Measurements from ENCODE around the gene LRBA.

LRBA gene

GRCh38 chr4:150379454-150379853, 635.6 kb downstream of the LRBA start:
- Histone ChIP-seq H2BK15ac (ENCODE audit: low read length) (no peak overlapping the region), H3K4me3 (ENCODE audit: low read length in 2 of 2) (no peak overlapping the region), H3K4me1 (ENCODE audit: control insufficient read depth in 2 of 2, insufficient read depth in 1 of 2, low read depth in 1 of 2, low read length in 2 of 2) (no peaks in the 10 kb centered on the region), H3K14ac (ENCODE audit: low read length) (no peak overlapping the region), H3K36me3 (replicated peaks in 1 of 2; ENCODE audit: control insufficient read depth in 2 of 2, insufficient read depth in 2 of 2, low read length in 2 of 2) (no peaks in the 10 kb centered on the region), H3K4me2 (ENCODE audit: insufficient read depth, low read length, poor library complexity, severe bottlenecking) (no peak overlapping the region), H3K9ac (ENCODE audit: low read depth, low read length, poor library complexity) (no peak overlapping the region), H3K18ac (ENCODE audit: low read length) (no peak overlapping the region), H3K9me3 (replicated peaks in 1 of 2; ENCODE audit: control insufficient read depth in 2 of 2, insufficient read depth in 1 of 2, low read depth in 1 of 2, low read length in 2 of 2) (no peaks in the 10 kb centered on the region), H2AK5ac (ENCODE audit: low read depth, low read length) (no peak overlapping the region), H3K27me3 (ENCODE audit: control insufficient read depth in 3 of 3, insufficient read depth in 3 of 3, low read depth in 1 of 3, low read length in 3 of 3) (no peaks in the 10 kb centered on the region), H4K8ac (ENCODE audit: low read depth, low read length) (no peak overlapping the region), H2BK120ac (ENCODE audit: low read depth, low read length) (no peak overlapping the region), H2BK12ac (ENCODE audit: low read length) (no peak overlapping the region), H2BK5ac (ENCODE audit: low read length) (no peak overlapping the region), H2AFZ (ENCODE audit: low read length) (no peak overlapping the region), H4K91ac (ENCODE audit: low read depth, low read length, poor library complexity) (no peak overlapping the region), H3K23ac (ENCODE audit: low read depth, low read length, poor library complexity) (no peak overlapping the region), H3K79me1 (ENCODE audit: low read depth, low read length) (no peaks in the 10 kb centered on the region), H3K4ac (ENCODE audit: low read length) (no peak overlapping the region), H3K27ac (replicated peaks; ENCODE audit: low read length) (no peak overlapping the region)
- WGBS, 2 donors (ENCODE audit: extremely low coverage in 2 of 2, insufficient read length in 2 of 2, insufficient replicate concordance in 1 of 2), result no CpG with 5 or more reads among the region's 1 CpG
- no peak for DNase-seq (ENCODE audit: low spot score)

- H3K4ac ChIP-seq (ENCODE audit: low read length), result no peak overlapping the region
- H2BK12ac ChIP-seq (ENCODE audit: low read length), result no peak overlapping the region
- no peak overlapping the region for H4K91ac ChIP-seq (ENCODE audit: low read depth, low read length, poor library complexity)
- H3K18ac ChIP-seq (ENCODE audit: low read length), result no peak overlapping the region
- no peaks in the 10 kb centered on the region for H3K27me3 ChIP-seq (ENCODE audit: control insufficient read depth in 3 of 3, insufficient read depth in 3 of 3, low read depth in 1 of 3, low read length in 3 of 3)
- H2BK5ac ChIP-seq (ENCODE audit: low read length), result no peak overlapping the region
- no peak overlapping the region for H3K23ac ChIP-seq (ENCODE audit: low read depth, low read length, poor library complexity)
- H2AK5ac ChIP-seq (ENCODE audit: low read depth, low read length), result no peak overlapping the region
- no peak overlapping the region for H3K4me3 ChIP-seq (ENCODE audit: low read length in 2 of 2)
- no CpG with 5 or more reads among the region's 4 CpGs for WGBS, 2 donors (ENCODE audit: extremely low coverage in 2 of 2, insufficient read length in 2 of 2, insufficient replicate concordance in 1 of 2)
- no peak overlapping the region for H2AFZ ChIP-seq (ENCODE audit: low read length)
- H3K27ac ChIP-seq (replicated peaks; ENCODE audit: low read length), result no peak overlapping the region
- H3K36me3 ChIP-seq (replicated peaks in 1 of 2; ENCODE audit: control insufficient read depth in 2 of 2, insufficient read depth in 2 of 2, low read length in 2 of 2), result no peaks in the 10 kb centered on the region
- no peak overlapping the region for H2BK15ac ChIP-seq (ENCODE audit: low read length)
- no peaks in the 10 kb centered on the region for H3K9me3 ChIP-seq (replicated peaks in 1 of 2; ENCODE audit: control insufficient read depth in 2 of 2, insufficient read depth in 1 of 2, low read depth in 1 of 2, low read length in 2 of 2)
- H3K14ac ChIP-seq (ENCODE audit: low read length), result no peak overlapping the region
- H2BK120ac ChIP-seq (ENCODE audit: low read depth, low read length), result no peak overlapping the region
- DNase-seq (ENCODE audit: low spot score), result no peak
- H3K79me1 ChIP-seq (ENCODE audit: low read depth, low read length), result no peaks in the 10 kb centered on the region
- H3K4me2 ChIP-seq (ENCODE audit: insufficient read depth, low read length, poor library complexity, severe bottlenecking), result no peak overlapping the region
- no peak overlapping the region for H4K8ac ChIP-seq (ENCODE audit: low read depth, low read length)
- no peaks in the 10 kb centered on the region for H3K4me1 ChIP-seq (ENCODE audit: control insufficient read depth in 2 of 2, insufficient read depth in 1 of 2, low read depth in 1 of 2, low read length in 2 of 2)
- H3K9ac ChIP-seq (ENCODE audit: low read depth, low read length, poor library complexity), result no peak overlapping the region
Measured at GRCh38 chr4:150375025-150375424, 640.1 kb downstream of the LRBA start.

- Histone ChIP-seq H2BK15ac (ENCODE audit: low read length) (no peak overlapping the region), H3K23ac (ENCODE audit: low read depth, low read length, poor library complexity) (no peak overlapping the region), H2BK120ac (ENCODE audit: low read depth, low read length) (no peak overlapping the region), H3K4me1 (ENCODE audit: control insufficient read depth in 2 of 2, insufficient read depth in 1 of 2, low read depth in 1 of 2, low read length in 2 of 2) (peaks cover 2 to 10% of the 10 kb centered on the region in 2 donors), H4K8ac (ENCODE audit: low read depth, low read length) (no peak overlapping the region), H3K4me3 (ENCODE audit: low read length in 2 of 2) (no peak overlapping the region), H3K36me3 (replicated peaks in 1 of 2; ENCODE audit: control insufficient read depth in 2 of 2, insufficient read depth in 2 of 2, low read length in 2 of 2) (no peaks in the 10 kb centered on the region), H2AFZ (ENCODE audit: low read length) (no peak overlapping the region), H3K9ac (ENCODE audit: low read depth, low read length, poor library complexity) (no peak overlapping the region), H2BK12ac (ENCODE audit: low read length) (no peak overlapping the region), H3K27me3 (ENCODE audit: control insufficient read depth in 3 of 3, insufficient read depth in 3 of 3, low read depth in 1 of 3, low read length in 3 of 3) (no peaks in the 10 kb centered on the region), H3K18ac (ENCODE audit: low read length) (no peak overlapping the region), H3K14ac (ENCODE audit: low read length) (no peak overlapping the region), H4K91ac (ENCODE audit: low read depth, low read length, poor library complexity) (no peak overlapping the region), H3K9me3 (replicated peaks in 1 of 2; ENCODE audit: control insufficient read depth in 2 of 2, insufficient read depth in 1 of 2, low read depth in 1 of 2, low read length in 2 of 2) (no peaks in the 10 kb centered on the region), H3K27ac (replicated peaks; ENCODE audit: low read length) (no peak overlapping the region), H3K4ac (ENCODE audit: low read length) (no peak overlapping the region), H3K4me2 (ENCODE audit: insufficient read depth, low read length, poor library complexity, severe bottlenecking) (no peak overlapping the region), H2BK5ac (ENCODE audit: low read length) (no peak overlapping the region), H2AK5ac (ENCODE audit: low read depth, low read length) (no peak overlapping the region), H3K79me1 (ENCODE audit: low read depth, low read length) (no peaks in the 10 kb centered on the region)
- no CpG with 5 or more reads among the region's 1 CpG for WGBS, 2 donors (ENCODE audit: extremely low coverage in 2 of 2, insufficient read length in 2 of 2, insufficient replicate concordance in 1 of 2)
- DNase-seq (ENCODE audit: low spot score), result no peak
Measured at GRCh38 chr4:150371869-150372268, 643.2 kb downstream of the LRBA start.

- Histone ChIP-seq H2BK5ac (ENCODE audit: low read length) (no peak overlapping the region), H3K36me3 (replicated peaks in 1 of 2; ENCODE audit: control insufficient read depth in 2 of 2, insufficient read depth in 2 of 2, low read length in 2 of 2) (no peaks in the 10 kb centered on the region), H3K9me3 (replicated peaks in 1 of 2; ENCODE audit: control insufficient read depth in 2 of 2, insufficient read depth in 1 of 2, low read depth in 1 of 2, low read length in 2 of 2) (no peaks in the 10 kb centered on the region), H2AFZ (ENCODE audit: low read length) (no peak overlapping the region), H4K91ac (ENCODE audit: low read depth, low read length, poor library complexity) (no peak overlapping the region), H3K14ac (ENCODE audit: low read length) (no peak overlapping the region), H2AK5ac (ENCODE audit: low read depth, low read length) (no peak overlapping the region), H3K18ac (ENCODE audit: low read length) (no peak overlapping the region), H3K79me1 (ENCODE audit: low read depth, low read length) (no peaks in the 10 kb centered on the region), H3K9ac (ENCODE audit: low read depth, low read length, poor library complexity) (no peak overlapping the region), H3K4me3 (ENCODE audit: low read length in 2 of 2) (no peak overlapping the region), H4K8ac (ENCODE audit: low read depth, low read length) (no peak overlapping the region), H3K4me1 (ENCODE audit: control insufficient read depth in 2 of 2, insufficient read depth in 1 of 2, low read depth in 1 of 2, low read length in 2 of 2) (peaks cover 3 to 11% of the 10 kb centered on the region in 2 donors), H3K4me2 (ENCODE audit: insufficient read depth, low read length, poor library complexity, severe bottlenecking) (no peak overlapping the region), H3K27ac (replicated peaks; ENCODE audit: low read length) (no peak overlapping the region), H3K27me3 (ENCODE audit: control insufficient read depth in 3 of 3, insufficient read depth in 3 of 3, low read depth in 1 of 3, low read length in 3 of 3) (no peaks in the 10 kb centered on the region), H3K4ac (ENCODE audit: low read length) (no peak overlapping the region), H3K23ac (ENCODE audit: low read depth, low read length, poor library complexity) (no peak overlapping the region), H2BK12ac (ENCODE audit: low read length) (no peak overlapping the region), H2BK120ac (ENCODE audit: low read depth, low read length) (no peak overlapping the region), H2BK15ac (ENCODE audit: low read length) (no peak overlapping the region)
- DNase-seq (ENCODE audit: low spot score), result no peak
- WGBS, 2 donors (ENCODE audit: extremely low coverage in 2 of 2, insufficient read length in 2 of 2, insufficient replicate concordance in 1 of 2), result no CpG with 5 or more reads among the region's 3 CpGs
Measured at GRCh38 chr4:150369434-150370380, 645.4 kb downstream of the LRBA start.
